Panc1 (cell line): ENCODE data around the gene KDM5A.

Experiments
- CTCF ChIP-seq: fragments of 450-650 bp; IDR thresholded peaks from 2 replicates; pipeline ENCODE4 v1.5.1; 2017; ENCODE audit warnings: mild to moderate bottlenecking
- TF ChIP-seq, protein P1 (sequence below), 2 experiments: IDR thresholded peaks; 2 replicates each; pipeline ENCODE4 v1.6.1; 2011 to 2012; ENCODE audit warnings: low read depth in 2 of 2, control low read depth in 1 of 2, low read length in 1 of 2, mild to moderate bottlenecking in 1 of 2, moderate library complexity in 1 of 2; ENCODE audit not compliant: insufficient read depth in 1 of 2

DNA sequence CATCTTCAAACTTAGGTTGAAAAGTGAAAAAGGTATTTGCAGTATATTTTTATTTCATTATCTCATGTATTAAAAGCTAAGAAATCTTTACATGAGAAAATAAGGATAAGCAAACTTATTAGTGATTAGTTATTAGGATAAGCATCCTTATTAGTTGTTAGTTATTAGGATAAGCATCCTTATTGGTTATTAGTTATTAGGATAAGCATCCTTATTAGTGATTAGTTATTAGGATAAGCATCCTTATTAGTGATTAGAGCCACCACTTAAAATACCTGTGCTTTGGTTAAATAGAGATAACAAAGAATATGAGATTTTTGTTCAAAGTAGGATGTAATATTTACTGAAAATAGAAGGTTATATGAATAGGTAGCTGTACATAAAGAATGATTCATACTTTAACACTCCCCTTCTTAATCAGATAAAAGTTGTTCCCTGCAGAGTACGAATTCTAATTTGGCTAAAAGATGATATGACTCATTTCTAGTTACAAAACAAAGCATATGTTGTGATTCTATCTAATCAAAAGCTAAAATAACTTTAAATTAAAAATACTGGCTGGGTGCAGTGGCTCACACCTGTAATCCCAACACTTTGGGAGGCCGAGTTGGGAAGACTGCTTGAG is 56.4 kb downstream of the KDM5A start:
- TF ChIP-seq CTCF = no peak
- TF ChIP-seq, protein P1, sequence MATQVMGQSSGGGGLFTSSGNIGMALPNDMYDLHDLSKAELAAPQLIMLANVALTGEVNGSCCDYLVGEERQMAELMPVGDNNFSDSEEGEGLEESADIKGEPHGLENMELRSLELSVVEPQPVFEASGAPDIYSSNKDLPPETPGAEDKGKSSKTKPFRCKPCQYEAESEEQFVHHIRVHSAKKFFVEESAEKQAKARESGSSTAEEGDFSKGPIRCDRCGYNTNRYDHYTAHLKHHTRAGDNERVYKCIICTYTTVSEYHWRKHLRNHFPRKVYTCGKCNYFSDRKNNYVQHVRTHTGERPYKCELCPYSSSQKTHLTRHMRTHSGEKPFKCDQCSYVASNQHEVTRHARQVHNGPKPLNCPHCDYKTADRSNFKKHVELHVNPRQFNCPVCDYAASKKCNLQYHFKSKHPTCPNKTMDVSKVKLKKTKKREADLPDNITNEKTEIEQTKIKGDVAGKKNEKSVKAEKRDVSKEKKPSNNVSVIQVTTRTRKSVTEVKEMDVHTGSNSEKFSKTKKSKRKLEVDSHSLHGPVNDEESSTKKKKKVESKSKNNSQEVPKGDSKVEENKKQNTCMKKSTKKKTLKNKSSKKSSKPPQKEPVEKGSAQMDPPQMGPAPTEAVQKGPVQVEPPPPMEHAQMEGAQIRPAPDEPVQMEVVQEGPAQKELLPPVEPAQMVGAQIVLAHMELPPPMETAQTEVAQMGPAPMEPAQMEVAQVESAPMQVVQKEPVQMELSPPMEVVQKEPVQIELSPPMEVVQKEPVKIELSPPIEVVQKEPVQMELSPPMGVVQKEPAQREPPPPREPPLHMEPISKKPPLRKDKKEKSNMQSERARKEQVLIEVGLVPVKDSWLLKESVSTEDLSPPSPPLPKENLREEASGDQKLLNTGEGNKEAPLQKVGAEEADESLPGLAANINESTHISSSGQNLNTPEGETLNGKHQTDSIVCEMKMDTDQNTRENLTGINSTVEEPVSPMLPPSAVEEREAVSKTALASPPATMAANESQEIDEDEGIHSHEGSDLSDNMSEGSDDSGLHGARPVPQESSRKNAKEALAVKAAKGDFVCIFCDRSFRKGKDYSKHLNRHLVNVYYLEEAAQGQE (IDR thresholded peaks at IDR 0.05; ENCODE audit: insufficient read depth in 1 of 2, low read depth in 2 of 2, low read length in 1 of 2) = no peak
